Heart left ventricle (tissue), 13 donors: ENCODE data around the gene SRP72.

Source experiments
- CTCF ChIP-seq, 12 donors: fragments of 200-600 bp; sonication (generic) in 4 of 12; IDR thresholded peaks; one replicate each; pipeline versions ENCODE4 v1.5.0 to v1.8.0; 2018 to 2022; ENCODE audit warnings: antibody characterized with exemption in 12 of 12, mild to moderate bottlenecking in 5 of 12
- POLR2A ChIP-seq, 2 donors: fragments of 450-650 bp; IDR thresholded peaks; one replicate each; pipeline ENCODE4 v1.6.1; 2017; ENCODE audit warnings: antibody characterized with exemption in 2 of 2, mild to moderate bottlenecking in 2 of 2, moderate library complexity in 2 of 2
- donor health status: ischemic (EF 13 %, LVEDD 7.1; RV severe dilation, severe dysfunction).
- donor health status: DM: no; HTN: yes; CAD: no.
- donor health status: DM: no; HTN: no; CAD: no.
- donor health status: ischemic (EF 25% LVEDD 6.9; RV normal size, moderate dysfunction).
- donor health status: ischemic (EF 25% LVEDD 5.7; RV mildly dilated, moderate dysfunction).
- donor health status: ischemic (EF 35%, LVEDD 5.7; RV mildly dilated, moderate dysfunction).
- donor health status: nonischemic (EF 11% LVEDD 7.7; RV severe dilation, severe dysfunction).
- donor health status: DM: yes; HTN: yes; CAD: no.
- donor health status: PGD.
- donor health status: ischemic (EF 29% LVEDD 5.4; RV normal size, mild dysfunction).
- donor health status: nonischemic (EF 23%, LVEDD 6.1; RV moderate dilation, normal function).

- TF ChIP-seq CTCF (IDR thresholded peaks at IDR 0.05) (no peak), POLR2A (IDR thresholded peaks at IDR 0.05) (no peak)
These were observed 2.8 kb upstream of the SRP72 start for GRCh38 chr4:56464581-56464980.
